BJ (cell line): Measurements from ENCODE around the gene SYT6. TPM values are rescaled to one million over a fixed set of nuclear protein-coding genes. Genes with fewer than 3 reads are reported as not detected.

ENCODE experiments used
- CTCF ChIA-PET: fragments of 350-600 bp; formaldehyde crosslinking; extraction: SDS; loops from one replicate; lab custom pipeline; 2021; ENCODE audit warnings: antibody characterized with exemption, inconsistent platforms; lab: Yijun Ruan, JAX
- POLR2A ChIA-PET: fragments of 300-600 bp; sonication (Branson Sonifier 250); formaldehyde crosslinking; extraction: SDS; loops from one replicate; lab custom pipeline; 2021; ENCODE audit warnings: antibody characterized with exemption; lab: Charles Lee
- DNase-seq: peaks from one replicate; pipeline ENCODE4 v3.0.0-alpha.2; 2011; ENCODE audit warnings: low read depth
- H3K27me3 ChIP-seq: 2 replicates; pipeline ENCODE4 v1.6.0; 2011; ENCODE audit warnings: low read length; ENCODE audit not compliant: control insufficient read depth, insufficient read depth
- H3K36me3 ChIP-seq: 2 replicates; pipeline ENCODE4 v1.5.1; 2011; ENCODE audit warnings: low read length; ENCODE audit not compliant: control insufficient read depth, insufficient read depth
- H3K4me3 ChIP-seq: 2 replicates; pipeline ENCODE4 v1.5.1; 2011; ENCODE audit warnings: low read depth, mild to moderate bottlenecking, control low read depth, low read length
- CTCF ChIP-seq: IDR thresholded peaks from 2 replicates; pipeline ENCODE4 v1.5.1; 2011; ENCODE audit warnings: low read depth, mild to moderate bottlenecking, control low read depth, inconsistent platforms, low read length, moderate library complexity; ENCODE audit not compliant: insufficient read depth
- polyA plus RNA-seq: library from polyadenylated mRNA; depleted of rRNA; stranded (reverse); fragments of >200 nt; gene quantifications from 2 replicates; pipeline ENCODE4 v1.2.3, GENCODE V29; 2011

The SYT6 gene
- polyA plus RNA-seq, 1 experiment: not detected

GRCh38 chr1:114109981-114110380, 43.7 kb downstream of the SYT6 start:
- ChIA-PET POLR2A (no interaction called here), CTCF (interaction anchor here (1.1 kb wide), 1 partner anchor 19 kb away, joined by 3 read pairs; no protein-coding TSS in a partner anchor)
- Histone ChIP-seq H3K27me3 (peaks cover 4% of the 10 kb centered on the region), H3K4me3 (no peak overlapping the region), H3K36me3 (no peaks in the 10 kb centered on the region)
- no peak for DNase-seq
- no peak for TF ChIP-seq CTCF

- no peaks in the 10 kb centered on the region for H3K36me3 ChIP-seq
- DNase-seq: no peak
- POLR2A ChIA-PET: no interaction called here
- TF ChIP-seq CTCF: no peak
- no peak overlapping the region for H3K4me3 ChIP-seq
- H3K27me3 ChIP-seq: peaks cover 6% of the 10 kb centered on the region
- CTCF ChIA-PET: interaction anchor here (1.1 kb wide), 1 partner anchor 20 kb away, joined by 3 read pairs; no protein-coding TSS in a partner anchor
These were observed 44.9 kb downstream of the SYT6 start for GRCh38 chr1:114108751-114109255.

- peaks cover 6% of the 10 kb centered on the region for H3K27me3 ChIP-seq
- H3K36me3 ChIP-seq: no peaks in the 10 kb centered on the region
- CTCF ChIA-PET: no interaction called here
- no peak for TF ChIP-seq CTCF
- DNase-seq: no peak
- POLR2A ChIA-PET: no interaction called here
- H3K4me3 ChIP-seq: no peak overlapping the region
These were observed 45.9 kb downstream of the SYT6 start for GRCh38 chr1:114107474-114108435.

- DNase-seq: no peak
- ChIA-PET CTCF (interaction anchor here (0.6 to 1.0 kb wide), 2 partner anchors 12 to 27 kb away, joined by 3 to 4 read pairs; no protein-coding TSS in a partner anchor), POLR2A (no interaction called here)
- Histone ChIP-seq H3K4me3 (no peak overlapping the region), H3K27me3 (peaks cover 7% of the 10 kb centered on the region), H3K36me3 (no peaks in the 10 kb centered on the region)
- no peak for TF ChIP-seq CTCF
These were observed 48.2 kb downstream of the SYT6 start for GRCh38 chr1:114105421-114105979.

GRCh38 chr1:114104949-114105348, 48.7 kb downstream of the SYT6 start:
- H3K27me3 ChIP-seq: peaks cover 7% of the 10 kb centered on the region
- POLR2A ChIA-PET: no interaction called here
- H3K4me3 ChIP-seq: no peak overlapping the region
- H3K36me3 ChIP-seq: no peaks in the 10 kb centered on the region
- CTCF ChIA-PET: interaction anchor here (0.6 to 1.0 kb wide), 2 partner anchors 13 to 27 kb away, joined by 3 to 4 read pairs; no protein-coding TSS in a partner anchor
- no peak for TF ChIP-seq CTCF
- no peak for DNase-seq
